ENCODE measurements around the gene FBXL3. TPM values are rescaled to one million over a fixed set of nuclear protein-coding genes. Genes with fewer than 3 reads are reported as not detected.

FBXL3 gene
- total and polyA plus RNA-seq, 2 of the 13 experiments (the other 11 are each of a cell fraction or from before 2014, with no cell fraction given): 11.5 to 18.5 TPM

GRCh38 chr13:77062097-77062496, 35.1 kb upstream of the FBXL3 start (continued):
- TF ChIP-seq RARA (CRISPR knock-in tag; IDR thresholded peaks at IDR 0.05) (no peak), DR1 (CRISPR knock-in tag; IDR thresholded peaks at IDR 0.05) (no peak), ZSCAN21 (CRISPR knock-in tag; IDR thresholded peaks at IDR 0.05; ENCODE audit: borderline replicate concordance) (no peak), E2F5 (CRISPR knock-in tag; conservative IDR thresholded peaks at IDR 0.05) (no peak)

- DNase-seq (ENCODE audit: low spot score) (peak; percentile 52), ATAC-seq (peak; percentile 41; the same call in 2 of the 3 replicates), FAIRE-seq (no peak)
- no peak overlapping the region for H2AFZ ChIP-seq (ENCODE audit: low read length)
- in situ Hi-C loops (cut with HindIII; ENCODE audit: extremely low pct_ligation_motif_present, low pct_unique_long_range_greater_than_20kb): no loop called here
- H4K20me1 ChIP-seq (ENCODE audit: insufficient read depth, low read length): no peaks in the 10 kb centered on the region
- 47% methylated on average over 2 of the region's 2 CpGs for WGBS (ENCODE audit: low lambda C conversion rate)
- H3K4me1 ChIP-seq (ENCODE audit: insufficient read depth, low read length): peaks cover 13% of the 10 kb centered on the region
- intact Hi-C loops (cut with micrococcal nuclease; ENCODE audit: unreplicated experiment): loop anchor here (5.0 kb wide), 1 partner anchor 34 kb away; the partner anchor contains the start of gene FBXL3
- H3K4me3 ChIP-seq (replicated peaks in 1 of 3; ENCODE audit: insufficient read depth in 1 of 3, low read depth in 2 of 3, low read length in 3 of 3): no peak overlapping the region
- peak overlapping the region; percentile 18 for H3K27ac ChIP-seq (ENCODE audit: extremely low read length, insufficient read depth, low read length)
- peak overlapping the region; percentile 23; the same call in 1 of the 2 replicates for H3K4me2 ChIP-seq (ENCODE audit: low read depth, low read length)
- no TSS peak for BruUV-seq (replicated peaks)
- TF ChIP-seq ARID5B (CRISPR knock-in tag; IDR thresholded peaks at IDR 0.05): peak; percentile 56; the same call in 1 of the 2 replicates
- no peak for TF ChIP-seq ZFP36 (IDR thresholded peaks at IDR 0.05; ENCODE audit: borderline replicate concordance, low read depth, low read length, partially characterized antibody)
- TF ChIP-seq HNF4A (CRISPR knock-in tag; IDR thresholded peaks at IDR 0.05): peak; percentile 64
- TF ChIP-seq ZNF510 (CRISPR knock-in tag; IDR thresholded peaks at IDR 0.05; ENCODE audit: low read depth): no peak
- TF ChIP-seq GATAD2A (CRISPR knock-in tag; IDR thresholded peaks at IDR 0.05): 0 out of 2 replicates have a peak, but pooled peaks have one; percentile 33
- TF ChIP-seq NCOR1 (IDR thresholded peaks at IDR 0.05; ENCODE audit: borderline replicate concordance, low read length): peak; percentile 52; the same call in 1 of the 2 replicates
- peak; percentile 46 for TF ChIP-seq TFAP4 (IDR thresholded peaks at IDR 0.05; ENCODE audit: borderline replicate concordance, low read depth)
- H3K27me3 ChIP-seq (ENCODE audit: control insufficient read depth in 1 of 2, insufficient read depth in 2 of 2, low read length in 2 of 2): no peaks in the 10 kb centered on the region; a peak in 1 of 5 replicates
- no peaks in the 10 kb centered on the region for H3K9me3 ChIP-seq (ENCODE audit: low read length)
- POLR2A ChIA-PET: no interaction called here
- CTCF ChIA-PET (ENCODE audit: low intra/inter-chr PET ratio, low total read pairs): no interaction called here
- peaks cover 2 to 31% of the 10 kb centered on the region in 2 experiments; a peak in 4 of 5 replicates for H3K36me3 ChIP-seq (replicated peaks in 1 of 2; ENCODE audit: control insufficient read depth in 1 of 2, insufficient read depth in 2 of 2, low read length in 2 of 2)
- H3K9ac ChIP-seq (ENCODE audit: insufficient read depth, low read depth, low read length): no peak overlapping the region
- no peaks in the 10 kb centered on the region for H3K79me2 ChIP-seq (ENCODE audit: insufficient read depth, low read length)
Measured at GRCh38 chr13:77061362-77061761, 34.4 kb upstream of the FBXL3 start.

All from HepG2 (cell line).